ENCODE measurements around the gene SZRD1.

SZRD1 gene

GRCh38 chr1:16440470-16441281 lies 73.6 kb downstream of the SZRD1 start, which contains the start of gene NECAP2:
Gene NECAP2, plus strand, starts transcription at chr1:16440724. Its CDS starts 38 bp downstream, at chr1:16440762.
- Histone ChIP-seq H3K36me3 (ENCODE audit: control insufficient read depth, insufficient read depth, low read length) (no peaks in the 10 kb centered on the region), H3K4me3 (ENCODE audit: low read depth, low read length) (peak within 1 kb of the TSS; percentile 92), H2AFZ (peak within 1 kb of the TSS; percentile 87), H3K4me2 (ENCODE audit: low read length) (peak within 1 kb of the TSS; percentile 86), H3K79me2 (peaks cover 6% of the 10 kb centered on the region), H3K9me3 (ENCODE audit: control insufficient read depth, low read length) (no peaks in the 10 kb centered on the region), H3K9ac (no peak within 1 kb of the TSS), H3K4me1 (no peaks in the 10 kb centered on the region), H3K27me3 (ENCODE audit: control insufficient read depth, insufficient read depth, low read length) (no peaks in the 10 kb centered on the region), H3K27ac (peak within 1 kb of the TSS; percentile 65)
- peak; percentile 83 for TF ChIP-seq CTCF (IDR thresholded peaks at IDR 0.05)

GRCh38 chr1:16441282-16441665 lies 74.2 kb downstream of the SZRD1 start:
- Histone ChIP-seq H3K4me3 (ENCODE audit: low read depth, low read length) (peak overlapping the region; percentile 92), H3K4me1 (no peaks in the 10 kb centered on the region), H2AFZ (peak overlapping the region; percentile 87), H3K4me2 (ENCODE audit: low read length) (peak overlapping the region; percentile 86), H3K27me3 (ENCODE audit: control insufficient read depth, insufficient read depth, low read length) (no peaks in the 10 kb centered on the region), H3K9me3 (ENCODE audit: control insufficient read depth, low read length) (no peaks in the 10 kb centered on the region), H3K9ac (no peak overlapping the region), H3K36me3 (ENCODE audit: control insufficient read depth, insufficient read depth, low read length) (no peaks in the 10 kb centered on the region), H3K79me2 (peaks cover 6% of the 10 kb centered on the region), H3K27ac (no peak overlapping the region)
- no peak for TF ChIP-seq CTCF (IDR thresholded peaks at IDR 0.05)

DNA sequence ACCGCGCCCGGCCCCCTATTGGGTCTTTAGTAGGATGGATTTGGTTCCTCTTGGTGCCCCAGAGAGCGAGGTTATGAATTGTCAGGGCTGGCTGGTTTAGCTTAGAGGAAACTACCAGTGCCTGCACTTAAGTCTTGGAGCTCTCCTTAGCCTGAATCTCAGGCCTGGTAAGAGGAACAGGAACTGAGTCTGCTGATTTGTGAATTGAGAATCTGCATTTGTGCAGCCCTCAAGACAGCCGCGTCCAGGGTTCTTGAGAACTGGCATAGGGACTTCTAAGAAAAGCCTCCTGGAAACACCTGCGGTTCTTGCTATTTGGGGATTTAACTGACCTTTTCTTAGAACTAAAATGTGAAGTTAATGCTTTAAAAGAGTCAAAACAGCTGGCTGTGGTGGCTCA lies 75.2 kb downstream of the SZRD1 start:
- H3K4me3 ChIP-seq (ENCODE audit: low read depth, low read length) = no peak overlapping the region
- H3K36me3 ChIP-seq (ENCODE audit: control insufficient read depth, insufficient read depth, low read length) = no peaks in the 10 kb centered on the region
- no peak overlapping the region for H2AFZ ChIP-seq
- no peaks in the 10 kb centered on the region for H3K4me1 ChIP-seq
- H3K4me2 ChIP-seq (ENCODE audit: low read length) = no peak overlapping the region
- TF ChIP-seq CTCF (IDR thresholded peaks at IDR 0.05) = no peak
- H3K27ac ChIP-seq = no peak overlapping the region
- H3K79me2 ChIP-seq = peaks cover 6% of the 10 kb centered on the region
- no peak overlapping the region for H3K9ac ChIP-seq
- no peaks in the 10 kb centered on the region for H3K27me3 ChIP-seq (ENCODE audit: control insufficient read depth, insufficient read depth, low read length)
- no peaks in the 10 kb centered on the region for H3K9me3 ChIP-seq (ENCODE audit: control insufficient read depth, low read length)

GRCh38 chr1:16442941-16443340 lies 75.9 kb downstream of the SZRD1 start:
- Histone ChIP-seq H3K27ac (no peak overlapping the region), H2AFZ (no peak overlapping the region), H3K9me3 (ENCODE audit: control insufficient read depth, low read length) (no peaks in the 10 kb centered on the region), H3K9ac (no peak overlapping the region), H3K27me3 (ENCODE audit: control insufficient read depth, insufficient read depth, low read length) (no peaks in the 10 kb centered on the region), H3K36me3 (ENCODE audit: control insufficient read depth, insufficient read depth, low read length) (no peaks in the 10 kb centered on the region), H3K4me3 (ENCODE audit: low read depth, low read length) (no peak overlapping the region), H3K4me1 (no peaks in the 10 kb centered on the region), H3K79me2 (peaks cover 6% of the 10 kb centered on the region), H3K4me2 (ENCODE audit: low read length) (no peak overlapping the region)
- no peak for TF ChIP-seq CTCF (IDR thresholded peaks at IDR 0.05)

Measured in parathyroid adenoma (tissue), 2 donors.